Mesendoderm (in vitro differentiated cells): ENCODE measurements around the gene DOCK11.

Source experiments
- DNase-seq: peaks from one replicate; pipeline ENCODE4 v3.0.0; 2013
- H2AK5ac ChIP-seq: 2 replicates; pipeline ENCODE4 v1.6.1; 2013; ENCODE audit warnings: low read length, inconsistent platforms
- H2BK120ac ChIP-seq: 2 replicates; pipeline ENCODE4 v1.6.1; 2013; ENCODE audit warnings: low read depth, mild to moderate bottlenecking, low read length, moderate library complexity, mixed read lengths
- H2BK15ac ChIP-seq: replicated peaks from 2 replicates; pipeline ENCODE4 v1.6.1; 2013; ENCODE audit warnings: low read depth, mild to moderate bottlenecking, moderate library complexity
- H2BK5ac ChIP-seq: 2 replicates; pipeline ENCODE4 v1.6.1; 2013; ENCODE audit warnings: low read length, inconsistent platforms
- H3K18ac ChIP-seq: 2 replicates; pipeline ENCODE4 v1.6.1; 2013; ENCODE audit warnings: mild to moderate bottlenecking, low read length, mixed read lengths
- H3K23ac ChIP-seq: one replicate; pipeline ENCODE4 v1.6.1; 2013; ENCODE audit warnings: low read length
- H3K27ac ChIP-seq: 2 replicates; pipeline ENCODE4 v1.5.1; 2013; ENCODE audit warnings: low read depth, mild to moderate bottlenecking, inconsistent platforms, low read length, moderate library complexity
- H3K27me3 ChIP-seq: 2 replicates; pipeline ENCODE4 v1.6.1; 2013; ENCODE audit warnings: low read length, control low read depth, mild to moderate bottlenecking, inconsistent platforms; ENCODE audit not compliant: insufficient read depth, poor library complexity
- H3K36me3 ChIP-seq: 2 replicates; pipeline ENCODE4 v1.6.1; 2013; ENCODE audit warnings: low read length, inconsistent platforms; ENCODE audit not compliant: control insufficient read depth, insufficient read depth
- H3K4ac ChIP-seq: one replicate; pipeline ENCODE4 v1.6.1; 2013; ENCODE audit warnings: low read depth, mild to moderate bottlenecking, low read length, moderate library complexity
- H3K4me1 ChIP-seq: 2 replicates; pipeline ENCODE4 v1.6.1; 2013; ENCODE audit warnings: low read depth, low read length, inconsistent platforms; ENCODE audit not compliant: control insufficient read depth
- H3K4me2 ChIP-seq: 2 replicates; pipeline ENCODE4 v1.6.1; 2013; ENCODE audit warnings: low read length
- H3K4me3 ChIP-seq: 2 replicates; pipeline ENCODE4 v1.5.1; 2013; ENCODE audit warnings: mild to moderate bottlenecking, low read length
- H3K56ac ChIP-seq: one replicate; pipeline ENCODE4 v1.6.1; 2013; ENCODE audit warnings: low read length
- H3K79me1 ChIP-seq: 2 replicates; pipeline ENCODE4 v1.6.1; 2013; ENCODE audit warnings: low read length, inconsistent platforms
- H3K79me2 ChIP-seq: 2 replicates; pipeline ENCODE4 v1.6.1; 2013; ENCODE audit warnings: mild to moderate bottlenecking, low read length; ENCODE audit not compliant: control insufficient read depth, insufficient read depth
- H3K9ac ChIP-seq: 2 replicates; pipeline ENCODE4 v1.6.1; 2013; ENCODE audit warnings: low read length, inconsistent platforms
- H4K5ac ChIP-seq: one replicate; pipeline ENCODE4 v1.6.1; 2013; ENCODE audit warnings: low read length
- H4K8ac ChIP-seq: one replicate; pipeline ENCODE4 v1.6.1; 2013; ENCODE audit warnings: low read depth, mild to moderate bottlenecking, control low read depth, low read length, moderate library complexity
- whole genome bisulfite sequencing: extraction: QIAGEN DNeasy Blood & Tissue Kit; methylation state at CpG from one replicate; pipeline ENCODE4 v1.1.7; 2013; ENCODE audit warnings: low lambda C conversion rate, missing lambda C conversion rate; ENCODE audit not compliant: insufficient coverage; ENCODE audit errors: extremely low coverage; 5-methylcytosine and 5-hydroxymethylcytosine counted together

DOCK11 gene

GRCh38 chrX:118644378-118644777 is 148.8 kb downstream of the DOCK11 start:
- Histone ChIP-seq H2AK5ac (no peak overlapping the region), H3K79me1 (no peaks in the 10 kb centered on the region), H3K4ac (no peak overlapping the region), H3K27me3 (no peaks in the 10 kb centered on the region), H3K23ac (no peak overlapping the region), H4K8ac (no peak overlapping the region), H2BK15ac (no peak overlapping the region), H3K4me1 (no peaks in the 10 kb centered on the region), H2BK5ac (no peak overlapping the region), H3K9ac (no peak overlapping the region), H3K27ac (no peak overlapping the region), H3K4me2 (no peak overlapping the region), H3K56ac (no peak overlapping the region), H2BK120ac (no peak overlapping the region), H3K18ac (no peak overlapping the region), H4K5ac (no peak overlapping the region), H3K79me2 (no peaks in the 10 kb centered on the region), H3K36me3 (no peaks in the 10 kb centered on the region), H3K4me3 (no peak overlapping the region)
- peak; percentile 47 for DNase-seq
- WGBS: no CpG with 5 or more reads among the region's 1 CpG

GRCh38 chrX:118652717-118653116 is 157.1 kb downstream of the DOCK11 start:
- Histone ChIP-seq H3K4me3 (no peak overlapping the region), H3K4me2 (no peak overlapping the region), H3K4me1 (no peaks in the 10 kb centered on the region), H3K36me3 (no peaks in the 10 kb centered on the region), H3K4ac (no peak overlapping the region), H2BK5ac (no peak overlapping the region), H2BK15ac (no peak overlapping the region), H3K27ac (no peak overlapping the region), H2AK5ac (no peak overlapping the region), H3K18ac (no peak overlapping the region), H3K9ac (no peak overlapping the region), H3K79me2 (no peaks in the 10 kb centered on the region), H3K79me1 (no peaks in the 10 kb centered on the region), H2BK120ac (no peak overlapping the region), H3K23ac (no peak overlapping the region), H3K27me3 (no peaks in the 10 kb centered on the region), H4K5ac (no peak overlapping the region), H4K8ac (no peak overlapping the region), H3K56ac (no peak overlapping the region)
- WGBS: no CpG with 5 or more reads among the region's 3 CpGs
- no peak for DNase-seq

GRCh38 chrX:118654331-118654730 is 158.7 kb downstream of the DOCK11 start:
- Histone ChIP-seq H3K79me1 (no peaks in the 10 kb centered on the region), H3K36me3 (no peaks in the 10 kb centered on the region), H3K23ac (no peak overlapping the region), H3K4me3 (no peak overlapping the region), H3K4me2 (no peak overlapping the region), H2BK120ac (no peak overlapping the region), H3K79me2 (no peaks in the 10 kb centered on the region), H3K27me3 (no peaks in the 10 kb centered on the region), H4K8ac (no peak overlapping the region), H4K5ac (no peak overlapping the region), H3K56ac (no peak overlapping the region), H2BK5ac (no peak overlapping the region), H3K4me1 (no peaks in the 10 kb centered on the region), H3K4ac (no peak overlapping the region), H2AK5ac (no peak overlapping the region), H3K18ac (no peak overlapping the region), H3K27ac (no peak overlapping the region), H3K9ac (no peak overlapping the region), H2BK15ac (no peak overlapping the region)
- DNase-seq: no peak
- WGBS: no CpG with 5 or more reads among the region's 3 CpGs

GRCh38 chrX:118655561-118656246 is 160.1 kb downstream of the DOCK11 start:
- no peaks in the 10 kb centered on the region for H3K36me3 ChIP-seq
- no peak overlapping the region for H2AK5ac ChIP-seq
- H4K5ac ChIP-seq: no peak overlapping the region
- H3K23ac ChIP-seq: no peak overlapping the region
- no peak overlapping the region for H3K4ac ChIP-seq
- H4K8ac ChIP-seq: no peak overlapping the region
- H3K4me1 ChIP-seq: no peaks in the 10 kb centered on the region
- no peak overlapping the region for H2BK5ac ChIP-seq
- H3K79me1 ChIP-seq: no peaks in the 10 kb centered on the region
- DNase-seq: no peak
- no peak overlapping the region for H3K27ac ChIP-seq
- H3K4me2 ChIP-seq: no peak overlapping the region
- no CpG with 5 or more reads among the region's 4 CpGs for WGBS
- no peak overlapping the region for H2BK15ac ChIP-seq
- no peak overlapping the region for H3K9ac ChIP-seq
- no peak overlapping the region for H3K18ac ChIP-seq
- H2BK120ac ChIP-seq: no peak overlapping the region
- H3K27me3 ChIP-seq: no peaks in the 10 kb centered on the region
- no peak overlapping the region for H3K56ac ChIP-seq
- no peaks in the 10 kb centered on the region for H3K79me2 ChIP-seq
- H3K4me3 ChIP-seq: no peak overlapping the region

- Histone ChIP-seq H3K4me1 (no peaks in the 10 kb centered on the region), H3K36me3 (no peaks in the 10 kb centered on the region), H3K27me3 (no peaks in the 10 kb centered on the region), H2BK15ac (no peak overlapping the region), H3K4me3 (no peak overlapping the region), H3K79me1 (no peaks in the 10 kb centered on the region), H2BK120ac (no peak overlapping the region), H3K79me2 (no peaks in the 10 kb centered on the region), H2AK5ac (no peak overlapping the region), H3K4ac (no peak overlapping the region), H3K4me2 (no peak overlapping the region), H4K5ac (no peak overlapping the region), H3K23ac (no peak overlapping the region), H3K56ac (no peak overlapping the region), H3K27ac (no peak overlapping the region), H3K9ac (no peak overlapping the region), H4K8ac (no peak overlapping the region), H3K18ac (no peak overlapping the region), H2BK5ac (no peak overlapping the region)
- WGBS: no CpG with 5 or more reads among the region's 3 CpGs
- no peak for DNase-seq
These were observed 161.8 kb downstream of the DOCK11 start for GRCh38 chrX:118657413-118657812.

- DNase-seq: no peak
- H2AK5ac ChIP-seq: no peak overlapping the region
- H4K5ac ChIP-seq: no peak overlapping the region
- no peak overlapping the region for H3K4me2 ChIP-seq
- no peaks in the 10 kb centered on the region for H3K79me1 ChIP-seq
- H3K18ac ChIP-seq: no peak overlapping the region
- WGBS: no CpG with 5 or more reads among the region's 2 CpGs
- no peak overlapping the region for H3K4me3 ChIP-seq
- H3K9ac ChIP-seq: no peak overlapping the region
- H2BK5ac ChIP-seq: no peak overlapping the region
- no peak overlapping the region for H3K27ac ChIP-seq
- no peak overlapping the region for H4K8ac ChIP-seq
- no peaks in the 10 kb centered on the region for H3K4me1 ChIP-seq
- no peak overlapping the region for H2BK120ac ChIP-seq
- H3K36me3 ChIP-seq: no peaks in the 10 kb centered on the region
- H3K27me3 ChIP-seq: no peaks in the 10 kb centered on the region
- no peak overlapping the region for H2BK15ac ChIP-seq
- no peak overlapping the region for H3K4ac ChIP-seq
- no peak overlapping the region for H3K56ac ChIP-seq
- no peaks in the 10 kb centered on the region for H3K79me2 ChIP-seq
- no peak overlapping the region for H3K23ac ChIP-seq
These were observed 164.5 kb downstream of the DOCK11 start for GRCh38 chrX:118660085-118660484.
